Measurements from ENCODE around the gene STK32A. TPM values are rescaled to one million over a fixed set of nuclear protein-coding genes. Genes with fewer than 3 reads are reported as not detected.
"Not testable (repeated sequence)": the region's sequence is repeated elsewhere in the genome, so short reads cannot be mapped to it uniquely, and the experiment has no call there.

The STK32A gene
- total and polyA plus RNA-seq, 4 experiments from 2014 or later = not detected

DNA sequence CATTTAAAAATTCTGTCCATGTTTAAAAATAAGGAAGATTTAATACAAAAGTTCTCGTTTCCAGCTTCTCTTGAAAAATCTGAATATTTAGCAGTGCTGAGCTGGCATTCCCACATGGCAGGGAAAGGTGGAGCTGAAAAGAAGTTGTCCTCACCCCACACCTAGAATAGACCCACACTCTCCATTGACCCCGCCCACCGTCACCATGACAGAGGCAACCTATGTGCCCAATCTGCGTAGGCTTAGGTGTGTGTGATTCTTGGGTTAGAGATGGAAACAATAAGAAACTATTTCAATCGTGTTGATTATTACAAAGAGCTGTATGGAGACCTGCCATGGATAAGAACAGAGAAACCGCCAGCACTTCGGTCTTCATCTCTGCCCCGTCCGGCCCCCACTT is 8.9 kb upstream of the STK32A start:
- Mint-ChIP-seq H3K4me3 (no peak overlapping the region), H3K9me3 (peaks cover 0 to 6% (median 0%) of the 10 kb centered on the region in 8 donors), H3K27ac (no peak overlapping the region), H3K36me3 (no peaks in the 10 kb centered on the region), H3K27me3 (peaks cover 0 to 3% of the 10 kb centered on the region in 2 donors), H3K4me1 (peaks cover 4 to 10% (median 5%) of the 10 kb centered on the region in 4 donors)
- Histone ChIP-seq H3K27ac (ENCODE audit: low read depth, low read length) (no peak overlapping the region), H3K36me3 (ENCODE audit: insufficient read depth, low read length) (no peaks in the 10 kb centered on the region), H3K4me3 (ENCODE audit: low read length in 2 of 2) (no peak overlapping the region), H3K9me3 (ENCODE audit: control insufficient read depth in 1 of 2, low read length in 2 of 2) (no peaks in the 10 kb centered on the region), H3K27me3 (ENCODE audit: insufficient read depth, low read length) (no peaks in the 10 kb centered on the region), H3K4me1 (ENCODE audit: insufficient read depth, low read length) (peaks cover 3% of the 10 kb centered on the region)
- CTCF ChIA-PET (ENCODE audit: partially characterized antibody) = interaction anchor here (0.9 to 2.7 kb wide), 2 partner anchors 24 to 37 kb away, joined by 3 to 14 read pairs; no protein-coding TSS in a partner anchor
- DNase-seq = no peak
- POLR2A ChIA-PET (ENCODE audit: partially characterized antibody) = no interaction called here
- intact Hi-C loops (cut with micrococcal nuclease) = no loop called here

DNA sequence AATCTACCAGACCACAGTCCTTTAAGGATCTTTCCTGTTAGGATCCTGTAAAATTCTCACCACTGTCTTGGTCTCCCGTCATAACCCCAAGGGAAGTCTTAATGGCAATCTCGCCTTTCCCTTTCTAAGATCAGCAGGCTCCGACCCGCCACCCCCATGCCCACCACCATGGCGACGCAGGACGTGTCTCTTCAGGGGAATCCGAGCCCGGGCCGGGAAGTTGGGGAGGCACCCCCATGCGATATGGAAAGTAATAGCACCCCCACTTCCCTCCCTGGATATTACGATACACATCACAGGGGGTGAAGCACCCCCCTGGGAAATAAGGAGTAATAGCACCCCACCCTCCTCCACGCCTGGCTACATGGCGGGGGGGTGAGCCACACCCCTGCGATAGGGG is 8.3 kb upstream of the STK32A start:
- CTCF ChIA-PET (ENCODE audit: partially characterized antibody) = interaction anchor here (0.9 kb wide), 1 partner anchor 23 kb away, joined by 3 read pairs; no protein-coding TSS in a partner anchor
- H3K27me3 ChIP-seq (ENCODE audit: insufficient read depth, low read length) = no peaks in the 10 kb centered on the region
- no peaks in the 10 kb centered on the region for H3K36me3 Mint-ChIP-seq
- no peak overlapping the region for H3K4me3 ChIP-seq (ENCODE audit: low read length in 2 of 2)
- no peaks in the 10 kb centered on the region for H3K36me3 ChIP-seq (ENCODE audit: insufficient read depth, low read length)
- H3K4me1 ChIP-seq (ENCODE audit: insufficient read depth, low read length) = peaks cover 3% of the 10 kb centered on the region
- POLR2A ChIA-PET (ENCODE audit: partially characterized antibody) = no interaction called here
- intact Hi-C loops (cut with micrococcal nuclease) = no loop called here
- H3K9me3 Mint-ChIP-seq = peaks cover 0 to 6% (median 0%) of the 10 kb centered on the region in 8 donors
- no peaks in the 10 kb centered on the region for H3K9me3 ChIP-seq (ENCODE audit: control insufficient read depth in 1 of 2, low read length in 2 of 2)
- H3K27ac Mint-ChIP-seq = no peak overlapping the region
- DNase-seq = no peak
- peaks cover 0 to 3% of the 10 kb centered on the region in 2 donors for H3K27me3 Mint-ChIP-seq
- no peak overlapping the region for H3K27ac ChIP-seq (ENCODE audit: low read depth, low read length)
- H3K4me1 Mint-ChIP-seq = peaks cover 4 to 10% (median 5%) of the 10 kb centered on the region in 4 donors
- no peak overlapping the region for H3K4me3 Mint-ChIP-seq

GRCh38 chr5:147234239-147234824 is 494 bp upstream of the STK32A start:
- POLR2A ChIA-PET (ENCODE audit: partially characterized antibody) = no interaction called here

GRCh38 chr5:147240266-147240985 is 5.6 kb downstream of the STK32A start:
- Mint-ChIP-seq H3K4me3 (no peak overlapping the region), H3K27me3 (peaks cover 1 to 9% of the 10 kb centered on the region in 2 donors), H3K36me3 (no peaks in the 10 kb centered on the region), H3K4me1 (peaks cover 0 to 1% (median 0%) of the 10 kb centered on the region in 4 donors), H3K27ac (no peak overlapping the region), H3K9me3 (no peaks in the 10 kb centered on the region)
- Histone ChIP-seq H3K9me3 (ENCODE audit: control insufficient read depth in 1 of 2, low read length in 2 of 2) (no peaks in the 10 kb centered on the region), H3K27ac (ENCODE audit: low read depth, low read length) (no peak overlapping the region), H3K4me3 (ENCODE audit: low read length in 2 of 2) (no peak overlapping the region), H3K27me3 (ENCODE audit: insufficient read depth, low read length) (no peaks in the 10 kb centered on the region), H3K4me1 (ENCODE audit: insufficient read depth, low read length) (no peaks in the 10 kb centered on the region), H3K36me3 (ENCODE audit: insufficient read depth, low read length) (no peaks in the 10 kb centered on the region)
- ChIA-PET POLR2A (ENCODE audit: partially characterized antibody) (no interaction called here), CTCF (ENCODE audit: partially characterized antibody) (no interaction called here)
- no peak for DNase-seq
- intact Hi-C loops (cut with micrococcal nuclease) = no loop called here

More at GRCh38 chr5:147234239-147234824, 494 bp upstream of the STK32A start:
- H3K9me3 ChIP-seq (ENCODE audit: control insufficient read depth in 1 of 2, low read length in 2 of 2) = no peaks in the 10 kb centered on the region
- no peak for DNase-seq
- H3K4me1 ChIP-seq (ENCODE audit: insufficient read depth, low read length) = no peaks in the 10 kb centered on the region
- no peak overlapping the region for H3K4me3 ChIP-seq (ENCODE audit: low read length in 2 of 2)
- Mint-ChIP-seq H3K9me3 (peaks cover 0 to 2% (median 0%) of the 10 kb centered on the region in 8 donors), H3K27me3 (peaks cover 23 to 31% of the 10 kb centered on the region in 2 donors), H3K27ac (no peak overlapping the region), H3K4me3 (peak overlapping the region in 5 of 8 donors; percentile 6 to 71 (median 55)), H3K36me3 (no peaks in the 10 kb centered on the region), H3K4me1 (peaks cover 0 to 11% (median 4%) of the 10 kb centered on the region in 4 donors)
- no peak overlapping the region for H3K27ac ChIP-seq (ENCODE audit: low read depth, low read length)
- intact Hi-C loops (cut with micrococcal nuclease) = no loop called here
- CTCF ChIA-PET (ENCODE audit: partially characterized antibody) = no interaction called here
- H3K36me3 ChIP-seq (ENCODE audit: insufficient read depth, low read length) = no peaks in the 10 kb centered on the region
- peaks cover 11% of the 10 kb centered on the region for H3K27me3 ChIP-seq (ENCODE audit: insufficient read depth, low read length)

GRCh38 chr5:147243238-147243637 is 8.4 kb downstream of the STK32A start:
- H3K4me1 Mint-ChIP-seq; CTCF ChIA-PET (ENCODE audit: partially characterized antibody); H3K9me3 Mint-ChIP-seq; H3K27ac ChIP-seq (ENCODE audit: low read depth, low read length); H3K36me3 ChIP-seq (ENCODE audit: insufficient read depth, low read length); H3K4me3 Mint-ChIP-seq; DNase-seq; H3K27ac Mint-ChIP-seq; H3K9me3 ChIP-seq (ENCODE audit: control insufficient read depth in 1 of 2, low read length in 2 of 2); intact Hi-C loops (cut with micrococcal nuclease); H3K36me3 Mint-ChIP-seq; POLR2A ChIA-PET (ENCODE audit: partially characterized antibody); H3K27me3 Mint-ChIP-seq; H3K4me1 ChIP-seq (ENCODE audit: insufficient read depth, low read length); H3K27me3 ChIP-seq (ENCODE audit: insufficient read depth, low read length); H3K4me3 ChIP-seq (ENCODE audit: low read length in 2 of 2): not testable (repeated sequence)

- H3K4me3 Mint-ChIP-seq = no peak overlapping the region
- H3K27ac Mint-ChIP-seq = no peak overlapping the region
These were observed 10.7 kb downstream of the STK32A start for GRCh38 chr5:147245381-147246165.

GRCh38 chr5:147248561-147248960 is 13.7 kb downstream of the STK32A start:
- no peak overlapping the region for H3K27ac ChIP-seq (ENCODE audit: low read depth, low read length)
- intact Hi-C loops (cut with micrococcal nuclease) = no loop called here
- POLR2A ChIA-PET (ENCODE audit: partially characterized antibody) = no interaction called here
- no peak for DNase-seq
- no peak overlapping the region for H3K4me3 ChIP-seq (ENCODE audit: low read length in 2 of 2)
- CTCF ChIA-PET (ENCODE audit: partially characterized antibody) = interaction anchor here (1.6 kb wide), 1 partner anchor 22 kb away, joined by 3 read pairs; no protein-coding TSS in a partner anchor
- no peaks in the 10 kb centered on the region for H3K27me3 ChIP-seq (ENCODE audit: insufficient read depth, low read length)
- no peak overlapping the region for H3K27ac Mint-ChIP-seq
- no peaks in the 10 kb centered on the region for H3K9me3 ChIP-seq (ENCODE audit: control insufficient read depth in 1 of 2, low read length in 2 of 2)
- no peaks in the 10 kb centered on the region for H3K4me1 ChIP-seq (ENCODE audit: insufficient read depth, low read length)
- no peaks in the 10 kb centered on the region for H3K4me1 Mint-ChIP-seq
- H3K36me3 Mint-ChIP-seq = no peaks in the 10 kb centered on the region
- no peaks in the 10 kb centered on the region for H3K36me3 ChIP-seq (ENCODE audit: insufficient read depth, low read length)
- peaks cover 0 to 6% (median 3%) of the 10 kb centered on the region in 8 donors for H3K9me3 Mint-ChIP-seq
- no peak overlapping the region for H3K4me3 Mint-ChIP-seq
- H3K27me3 Mint-ChIP-seq = no peaks in the 10 kb centered on the region

More at GRCh38 chr5:147245381-147246165, 10.7 kb downstream of the STK32A start:
- Mint-ChIP-seq H3K4me1 (no peaks in the 10 kb centered on the region), H3K36me3 (no peaks in the 10 kb centered on the region), H3K27me3 (no peaks in the 10 kb centered on the region), H3K9me3 (peaks cover 0 to 6% (median 3%) of the 10 kb centered on the region in 8 donors)
- ChIA-PET CTCF (ENCODE audit: partially characterized antibody) (no interaction called here), POLR2A (ENCODE audit: partially characterized antibody) (no interaction called here)
- no peak for DNase-seq
- Histone ChIP-seq H3K27me3 (ENCODE audit: insufficient read depth, low read length) (no peaks in the 10 kb centered on the region), H3K4me1 (ENCODE audit: insufficient read depth, low read length) (no peaks in the 10 kb centered on the region), H3K27ac (ENCODE audit: low read depth, low read length) (no peak overlapping the region), H3K9me3 (ENCODE audit: control insufficient read depth in 1 of 2, low read length in 2 of 2) (no peaks in the 10 kb centered on the region), H3K4me3 (ENCODE audit: low read length in 2 of 2) (no peak overlapping the region), H3K36me3 (ENCODE audit: insufficient read depth, low read length) (no peaks in the 10 kb centered on the region)
- intact Hi-C loops (cut with micrococcal nuclease) = no loop called here
